ENCODE results near the gene MCTP1.

- TF ChIP-seq CTCF (IDR thresholded peaks at IDR 0.05) (no peak), POLR2A (IDR thresholded peaks at IDR 0.05) (no peak), POLR2AphosphoS5 (IDR thresholded peaks at IDR 0.05; ENCODE audit: insufficient read depth in 1 of 2, low read depth in 1 of 2) (no peak)
Observed at GRCh38 chr5:94906750-94907149, 378.1 kb downstream of the MCTP1 start.

Data from vagina (tissue), 2 donors.